ENCODE results near the gene ASB18.

The ASB18 gene

GRCh38 chr2:236250286-236250685 is 13.9 kb downstream of the ASB18 start:
- ChIA-PET CTCF (no interaction called here), POLR2A (ENCODE audit: low non-redundant PET) (no interaction called here)
- no peak overlapping the region for H3K27ac ChIP-seq
- no peak for TF ChIP-seq CTCF (conservative IDR thresholded peaks at IDR 0.05; ENCODE audit: low read depth)
- no peak for DNase-seq (ENCODE audit: low spot score)

GRCh38 chr2:236249066-236249465 is 15.1 kb downstream of the ASB18 start:
- ChIA-PET CTCF (no interaction called here), POLR2A (ENCODE audit: low non-redundant PET) (no interaction called here)
- no peak for TF ChIP-seq CTCF (conservative IDR thresholded peaks at IDR 0.05; ENCODE audit: low read depth)
- DNase-seq (ENCODE audit: low spot score), result no peak
- H3K27ac ChIP-seq, result no peak overlapping the region

GRCh38 chr2:236246711-236247246 is 17.4 kb downstream of the ASB18 start:
- no peak for DNase-seq (ENCODE audit: low spot score)
- ChIA-PET CTCF (interaction anchor here (0.7 kb wide), 2 partner anchors 1163 to 1197 kb away, joined by 3 read pairs; no protein-coding TSS in a partner anchor), POLR2A (ENCODE audit: low non-redundant PET) (interaction anchor here (0.7 kb wide), 1 partner anchor 101 kb away, joined by 6 read pairs; no protein-coding TSS in a partner anchor)
- no peak for TF ChIP-seq CTCF (conservative IDR thresholded peaks at IDR 0.05; ENCODE audit: low read depth)
- no peak overlapping the region for H3K27ac ChIP-seq

GRCh38 chr2:236244256-236244655 is 19.9 kb downstream of the ASB18 start:
- TF ChIP-seq CTCF (conservative IDR thresholded peaks at IDR 0.05; ENCODE audit: low read depth), result no peak
- ChIA-PET POLR2A (ENCODE audit: low non-redundant PET) (no interaction called here), CTCF (interaction anchor here (0.6 kb wide), 1 partner anchor 44 kb away, joined by 3 read pairs; no protein-coding TSS in a partner anchor)
- no peak overlapping the region for H3K27ac ChIP-seq
- DNase-seq (ENCODE audit: low spot score), result no peak

GRCh38 chr2:236242057-236242495 is 22.1 kb downstream of the ASB18 start:
- no peak for TF ChIP-seq CTCF (conservative IDR thresholded peaks at IDR 0.05; ENCODE audit: low read depth)
- POLR2A ChIA-PET (ENCODE audit: low non-redundant PET), result no interaction called here
- H3K27ac ChIP-seq, result no peak overlapping the region
- CTCF ChIA-PET, result no interaction called here
- no peak for DNase-seq (ENCODE audit: low spot score)

GRCh38 chr2:236241181-236242056 is 22.8 kb downstream of the ASB18 start:
- ChIA-PET POLR2A (ENCODE audit: low non-redundant PET) (no interaction called here), CTCF (interaction anchor here (0.7 kb wide), 1 partner anchor 966 kb away, joined by 4 read pairs; no protein-coding TSS in a partner anchor)
- H3K27ac ChIP-seq, result no peak overlapping the region
- no peak for TF ChIP-seq CTCF (conservative IDR thresholded peaks at IDR 0.05; ENCODE audit: low read depth)
- no peak for DNase-seq (ENCODE audit: low spot score)

Measured in RWPE1 (cell line).